NCI-H774 (cell line): Measurements from ENCODE around the gene COL6A2.

Source experiments
- DNase-seq: peaks from one replicate; lab custom pipeline; 2025; lab: John Stamatoyannopoulos, UW

Gene COL6A2

DNA sequence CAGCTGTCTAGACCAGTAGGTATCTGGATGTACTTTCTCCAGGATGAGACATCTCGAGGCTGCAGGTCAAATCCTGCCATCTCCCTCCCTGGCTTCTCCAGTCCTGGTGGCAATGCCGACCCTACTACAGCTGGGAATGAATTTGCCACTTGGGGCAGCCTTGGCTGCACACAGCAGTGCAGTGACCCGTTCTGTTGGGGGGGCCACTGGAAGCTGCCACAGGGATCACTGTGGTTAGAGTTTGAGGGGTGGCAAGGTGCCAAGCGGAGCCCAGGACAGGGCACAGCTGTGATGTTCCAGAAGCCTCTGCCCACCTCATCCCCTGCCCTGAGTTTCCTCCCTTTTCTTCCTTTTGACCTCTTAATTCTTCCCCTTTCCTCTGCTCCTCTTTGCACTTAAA lies 17.1 kb downstream of the COL6A2 start:
- DNase-seq: no peak

DNA sequence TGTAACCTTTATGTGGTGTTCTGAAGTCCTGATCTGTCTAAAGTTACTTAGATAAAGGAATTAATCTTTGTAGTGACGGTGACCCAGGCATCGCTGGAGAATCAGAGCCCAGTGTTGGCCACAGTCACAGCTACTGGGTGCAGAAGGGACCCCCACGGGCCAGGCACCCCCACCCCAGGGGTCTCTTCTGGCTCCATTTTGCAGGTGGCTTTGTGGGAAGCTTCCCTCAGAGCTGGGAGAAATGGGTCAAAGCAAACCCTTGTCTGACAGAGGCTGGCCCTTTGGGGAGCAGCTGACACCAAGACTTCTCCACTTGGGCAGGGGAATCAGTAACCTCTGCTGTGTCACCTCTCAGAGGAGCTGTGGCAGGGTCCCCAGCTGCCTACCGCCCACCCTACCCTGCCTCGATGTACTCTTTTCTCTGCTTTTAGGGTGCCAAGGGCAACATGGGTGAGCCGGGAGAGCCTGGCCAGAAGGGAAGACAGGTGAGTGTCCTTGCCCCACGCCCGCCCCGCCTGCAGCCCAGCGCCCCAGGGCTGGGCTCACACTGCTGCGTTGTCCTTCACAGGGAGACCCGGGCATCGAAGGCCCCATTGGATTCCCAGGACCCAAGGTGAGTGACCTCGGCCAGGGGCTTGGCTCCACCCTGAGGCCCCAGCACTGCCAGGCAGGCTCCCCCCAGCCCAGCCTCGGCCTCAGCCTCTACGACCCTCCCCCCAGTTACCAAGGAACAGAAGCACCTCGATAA lies 17.7 kb downstream of the COL6A2 start:
- DNase-seq: no peak

DNA sequence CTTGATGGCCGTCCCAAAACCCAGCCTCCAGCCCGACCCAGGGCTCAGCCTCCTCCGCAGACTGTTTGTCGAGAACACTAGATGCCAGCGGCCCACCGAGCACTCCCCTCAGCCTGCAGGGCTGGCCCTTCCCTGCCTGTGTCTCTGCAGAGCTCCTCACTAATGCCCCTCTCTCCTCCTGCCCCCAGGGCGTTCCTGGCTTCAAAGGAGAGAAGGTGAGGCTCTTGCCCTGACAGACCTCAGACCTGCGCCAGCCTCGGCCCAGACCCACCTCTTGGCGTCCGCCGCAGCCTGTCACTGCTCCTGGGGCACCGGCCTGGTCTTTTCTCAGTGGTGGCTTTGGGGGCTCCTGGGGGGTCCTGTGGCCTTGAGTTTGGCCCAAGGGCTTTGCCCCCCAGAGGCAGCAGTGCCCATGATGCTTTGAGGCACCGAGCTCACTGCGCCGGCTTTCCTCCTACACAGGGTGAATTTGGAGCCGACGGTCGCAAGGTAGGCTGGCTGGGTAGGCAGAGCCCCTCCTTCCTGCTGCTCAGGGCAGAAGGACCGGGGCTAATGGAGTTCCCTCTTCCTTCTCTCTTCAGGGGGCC lies 18.4 kb downstream of the COL6A2 start:
- no peak for DNase-seq

GRCh38 chr21:46116776-46117585 lies 19.1 kb downstream of the COL6A2 start:
- DNase-seq: no peak

GRCh38 chr21:46117586-46118315 lies 19.8 kb downstream of the COL6A2 start:
- no peak for DNase-seq

DNA sequence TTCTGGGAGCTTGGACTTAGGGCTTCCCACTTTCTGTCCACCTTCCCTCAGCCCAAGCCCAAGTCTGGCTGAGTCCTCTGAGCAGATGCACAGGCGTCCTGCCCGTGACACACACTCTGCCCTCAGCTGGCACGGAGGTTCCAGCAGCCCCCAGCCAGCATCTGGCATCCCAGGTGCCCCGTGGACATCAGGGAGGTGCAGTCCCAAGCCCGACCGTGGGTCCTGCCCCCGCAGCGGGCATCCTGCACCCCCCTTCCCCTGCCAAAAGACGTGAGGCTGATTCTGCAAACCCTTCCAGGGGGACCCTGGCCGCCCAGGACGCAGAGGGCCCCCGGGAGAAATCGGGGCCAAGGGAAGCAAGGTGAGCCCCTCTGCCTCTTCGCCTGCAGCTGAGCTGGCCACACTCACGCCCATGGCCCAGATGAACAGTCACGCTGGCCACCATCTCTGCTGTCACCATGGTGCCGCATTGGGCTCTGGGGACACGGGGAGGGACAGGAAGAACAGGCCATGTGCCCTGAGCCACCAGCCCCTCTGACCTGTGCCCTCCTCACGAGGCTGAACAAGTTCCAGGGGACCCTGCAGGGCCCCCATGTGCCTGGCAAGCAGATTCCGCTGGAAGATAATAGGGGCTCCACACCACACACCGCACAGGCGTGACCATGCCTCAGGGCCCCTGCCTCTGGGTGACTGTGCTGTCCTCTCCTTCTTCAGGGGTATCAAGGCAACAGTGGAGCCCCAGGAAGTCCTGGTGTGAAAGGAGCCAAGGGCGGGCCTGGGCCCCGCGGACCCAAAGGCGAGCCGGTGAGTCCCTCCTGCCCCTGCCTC lies 20.6 kb downstream of the COL6A2 start:
- DNase-seq: no peak

- DNase-seq: no peak
Observed at GRCh38 chr21:46119144-46119636, 21.3 kb downstream of the COL6A2 start.

- DNase-seq: no peak
Observed at GRCh38 chr21:46119637-46120271, 21.8 kb downstream of the COL6A2 start.

GRCh38 chr21:46120301-46121285 lies 22.7 kb downstream of the COL6A2 start:
- no peak for DNase-seq

DNA sequence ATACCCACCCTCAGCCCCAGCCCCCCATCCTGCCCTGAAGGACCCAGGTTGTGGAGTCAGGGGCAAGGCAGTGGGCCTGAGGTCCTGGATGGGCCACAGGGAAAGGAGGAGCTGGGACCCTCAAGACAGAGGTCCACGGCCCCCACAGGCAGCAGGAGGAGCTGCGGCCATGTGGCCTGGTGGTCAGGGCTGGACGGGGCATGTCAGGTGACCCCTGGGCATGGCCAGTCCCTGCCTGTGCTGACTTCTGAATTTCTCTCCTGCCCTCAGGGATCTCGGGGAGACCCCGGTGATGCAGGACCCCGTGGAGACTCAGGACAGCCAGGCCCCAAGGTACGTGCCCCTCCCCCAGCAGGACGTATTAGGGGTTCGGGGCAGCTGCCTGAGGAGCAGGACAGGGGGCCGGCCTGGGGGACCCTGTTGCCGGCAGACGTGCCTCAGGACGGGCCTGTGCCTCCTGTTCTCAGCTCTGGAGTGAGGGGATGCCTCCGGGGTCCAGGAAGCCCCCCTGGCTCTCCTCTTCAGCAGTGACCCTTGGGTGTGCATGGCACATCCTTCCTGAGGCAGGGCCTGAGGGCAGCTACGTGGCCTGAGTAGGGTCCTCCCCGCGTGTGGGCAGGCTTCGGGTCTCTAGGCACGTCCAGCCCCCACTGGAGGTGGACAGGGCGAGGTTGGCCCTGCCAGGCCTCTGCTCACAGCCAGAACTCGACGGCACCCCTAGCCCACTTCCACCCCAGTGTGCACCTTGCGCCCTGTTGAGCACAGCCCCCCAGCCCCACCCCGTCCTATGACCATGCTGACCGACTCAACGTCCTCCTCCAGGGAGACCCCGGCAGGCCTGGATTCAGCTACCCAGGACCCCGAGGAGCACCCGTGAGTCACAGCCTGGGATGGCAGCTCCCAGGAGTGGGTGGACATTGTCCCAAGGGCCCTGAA lies 23.6 kb downstream of the COL6A2 start:
- no peak for DNase-seq

GRCh38 chr21:46122237-46122671 lies 24.3 kb downstream of the COL6A2 start:
- no peak for DNase-seq

GRCh38 chr21:46122758-46123683 lies 25.1 kb downstream of the COL6A2 start:
- DNase-seq: no peak

GRCh38 chr21:46124083-46124925 lies 26.4 kb downstream of the COL6A2 start:
- DNase-seq: no peak

GRCh38 chr21:46124926-46125845 lies 27.3 kb downstream of the COL6A2 start:
- DNase-seq: no peak

DNA sequence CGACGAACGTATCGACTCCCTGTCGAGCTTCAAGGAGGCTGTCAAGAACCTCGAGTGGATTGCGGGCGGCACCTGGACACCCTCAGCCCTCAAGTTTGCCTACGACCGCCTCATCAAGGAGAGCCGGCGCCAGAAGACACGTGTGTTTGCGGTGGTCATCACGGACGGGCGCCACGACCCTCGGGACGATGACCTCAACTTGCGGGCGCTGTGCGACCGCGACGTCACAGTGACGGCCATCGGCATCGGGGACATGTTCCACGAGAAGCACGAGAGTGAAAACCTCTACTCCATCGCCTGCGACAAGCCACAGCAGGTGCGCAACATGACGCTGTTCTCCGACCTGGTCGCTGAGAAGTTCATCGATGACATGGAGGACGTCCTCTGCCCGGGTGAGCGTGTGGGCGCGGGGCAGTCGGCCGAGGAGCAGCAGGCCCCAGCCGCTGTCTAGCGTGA lies 28.0 kb downstream of the COL6A2 start:
- no peak for DNase-seq
